GM21717 (cell line): Measurements from ENCODE around the gene BCL11B.

Source experiments
- ATAC-seq: cut with Tn5 transposase; IDR thresholded peaks from one replicate; pipeline ENCODE4 v1.9.1; 2021; ENCODE audit warnings: mild to moderate bottlenecking, moderate library complexity; ENCODE audit not compliant: unreplicated experiment

Gene BCL11B

GRCh38 chr14:99123208-99123870, 148.7 kb downstream of the BCL11B start:
- no peak for ATAC-seq

- no peak for ATAC-seq
These were observed 149.4 kb downstream of the BCL11B start for GRCh38 chr14:99122521-99123125.

- ATAC-seq: no peak
These were observed 150.6 kb downstream of the BCL11B start for GRCh38 chr14:99121319-99121875.

GRCh38 chr14:99120526-99121318, 151.3 kb downstream of the BCL11B start:
- ATAC-seq: no peak

GRCh38 chr14:99119554-99120525, 152.2 kb downstream of the BCL11B start:
- no peak for ATAC-seq
